Liver (tissue), 9 donors: Measurements from ENCODE around the gene ENTR1. TPM values are rescaled to one million over a fixed set of nuclear protein-coding genes. Genes with fewer than 3 reads are reported as not detected.

Experiments
- DNase-seq: peaks from one replicate; pipeline ENCODE4 v3.0.0-alpha.2; 2017; ENCODE audit warnings: low spot score
- H3K27ac ChIP-seq, 2 donors: one replicate each; pipeline ENCODE4 v1.7.0; 2013; ENCODE audit warnings: inconsistent platforms in 2 of 2, low read length in 2 of 2, control low read depth in 1 of 2, low read depth in 1 of 2, mild to moderate bottlenecking in 1 of 2
- H3K27me3 ChIP-seq, 4 donors: one replicate each; pipeline versions ENCODE4 v1.6.1 to v1.7.0; 2013; ENCODE audit warnings: low read length in 3 of 4, inconsistent platforms in 1 of 4, mild to moderate bottlenecking in 1 of 4, moderate library complexity in 1 of 4; ENCODE audit not compliant: control insufficient read depth in 4 of 4, insufficient read depth in 4 of 4
- H3K36me3 ChIP-seq, 4 donors: one replicate each; pipeline versions ENCODE4 v1.6.1 to v1.7.0; 2013; ENCODE audit warnings: low read length in 3 of 4, mild to moderate bottlenecking in 3 of 4, low read depth in 1 of 4, moderate library complexity in 1 of 4; ENCODE audit not compliant: control insufficient read depth in 4 of 4, insufficient read depth in 3 of 4
- H3K4me1 ChIP-seq, 4 donors: one replicate each; pipeline versions ENCODE4 v1.6.1 to v1.7.0; 2013; ENCODE audit warnings: low read length in 3 of 4, mild to moderate bottlenecking in 3 of 4, moderate library complexity in 1 of 4; ENCODE audit not compliant: control insufficient read depth in 4 of 4, insufficient read depth in 4 of 4
- H3K4me3 ChIP-seq, 3 donors: one replicate each; pipeline versions ENCODE4 v1.6.1 to v1.7.0; 2013; ENCODE audit warnings: low read length in 3 of 3, control low read depth in 1 of 3, low read depth in 1 of 3, mild to moderate bottlenecking in 1 of 3
- H3K9ac ChIP-seq, 2 donors: one replicate each; pipeline ENCODE4 v1.7.0; 2013; ENCODE audit warnings: low read length in 2 of 2, mild to moderate bottlenecking in 2 of 2, moderate library complexity in 2 of 2, control low read depth in 1 of 2, low read depth in 1 of 2
- H3K9me3 ChIP-seq, 4 donors: one replicate each; pipeline versions ENCODE4 v1.6.1 to v1.7.0; 2013; ENCODE audit warnings: low read length in 3 of 4; ENCODE audit not compliant: control insufficient read depth in 4 of 4
- ATF3 ChIP-seq: IDR thresholded peaks from 2 replicates; pipeline ENCODE4 v1.6.1; 2016; ENCODE audit warnings: antibody characterized with exemption
- CTCF ChIP-seq: fragments of 150-350 bp; IDR thresholded peaks from 2 replicates; pipeline ENCODE4 v1.5.1; 2017; ENCODE audit warnings: improper control_type of control experiment, low read depth, low read length; ENCODE audit not compliant: missing input control
- EGR1 ChIP-seq, 2 donors: IDR thresholded peaks; 2 replicates each; pipeline ENCODE4 v1.6.1; 2016 to 2018; ENCODE audit warnings: antibody characterized with exemption in 2 of 2, low read depth in 2 of 2
- FOXA1 ChIP-seq: IDR thresholded peaks from 2 replicates; pipeline ENCODE4 v1.6.1; 2016; ENCODE audit warnings: antibody characterized with exemption
- FOXA2 ChIP-seq: IDR thresholded peaks from 2 replicates; pipeline ENCODE4 v1.6.1; 2016; ENCODE audit warnings: antibody characterized with exemption
- GABPA ChIP-seq, 2 donors: IDR thresholded peaks in 1 of 2; conservative IDR thresholded peaks in 1 of 2; 2 replicates each; pipeline ENCODE4 v1.6.1; 2016; ENCODE audit warnings: antibody characterized with exemption in 2 of 2, mild to moderate bottlenecking in 1 of 2, moderate library complexity in 1 of 2
- HNF4A ChIP-seq, 2 donors: conservative IDR thresholded peaks; 2 replicates each; pipeline ENCODE4 v1.6.1; 2016; ENCODE audit warnings: antibody characterized with exemption in 2 of 2, mild to moderate bottlenecking in 2 of 2
- HNF4G ChIP-seq: IDR thresholded peaks from 2 replicates; pipeline ENCODE4 v1.6.1; 2016; ENCODE audit warnings: antibody characterized with exemption
- JUND ChIP-seq, 2 donors: IDR thresholded peaks; 2 replicates each; pipeline ENCODE4 v1.6.1; 2016; ENCODE audit warnings: antibody characterized with exemption in 2 of 2
- NR2F2 ChIP-seq: IDR thresholded peaks from 2 replicates; pipeline ENCODE4 v1.6.1; 2016; ENCODE audit warnings: antibody characterized with exemption
- RAD21 ChIP-seq, 2 donors: IDR thresholded peaks; 2 replicates each; pipeline ENCODE4 v1.6.1; 2016; ENCODE audit warnings: antibody characterized with exemption in 2 of 2, mild to moderate bottlenecking in 2 of 2
- REST ChIP-seq: IDR thresholded peaks from 2 replicates; pipeline ENCODE4 v1.6.1; 2016; ENCODE audit warnings: antibody characterized with exemption, mild to moderate bottlenecking
- RXRA ChIP-seq, 2 donors: IDR thresholded peaks; 2 replicates each; pipeline ENCODE4 v1.6.1; 2017 to 2018; ENCODE audit warnings: antibody characterized with exemption in 2 of 2, mild to moderate bottlenecking in 1 of 2
- SP1 ChIP-seq: IDR thresholded peaks from 2 replicates; pipeline ENCODE4 v1.6.1; 2018; ENCODE audit warnings: antibody characterized with exemption, mild to moderate bottlenecking
- TAF1 ChIP-seq: conservative IDR thresholded peaks from 2 replicates; pipeline ENCODE4 v1.6.1; 2016; ENCODE audit warnings: antibody characterized with exemption, mild to moderate bottlenecking
- YY1 ChIP-seq: IDR thresholded peaks from 2 replicates; pipeline ENCODE4 v1.6.1; 2016; ENCODE audit warnings: antibody characterized with exemption, mild to moderate bottlenecking
- ZBTB33 ChIP-seq: IDR thresholded peaks from 2 replicates; pipeline ENCODE4 v1.6.1; 2016; ENCODE audit warnings: antibody characterized with exemption
- WGBS: extraction: QIAGEN DNeasy Blood & Tissue Kit; methylation state at CpG from one replicate; pipeline ENCODE4 v1.1.7; 2013; 5-methylcytosine and 5-hydroxymethylcytosine counted together
- polyA plus RNA-seq, 2 donors: library from polyadenylated mRNA; stranded (reverse) in 1 of 2; unstranded in 1 of 2; fragments of 200-250 nt in 1 of 2; fragments of >200 nt in 1 of 2; fragmentation: Nextera tagmentation in 1 of 2; extraction: Ambion mirVana in 1 of 2; gene quantifications; one replicate each; pipeline versions ENCODE4 v1.2.1 to v1.2.3, GENCODE V29; 2013 to 2015
- total RNA-seq, 2 donors: library from RNA; depleted of rRNA; stranded (reverse); fragments of >200 nt; gene quantifications; one replicate each; pipeline ENCODE4 v1.2.3, GENCODE V29; 2014
- donor health status: healthy.
- donor health status: healthy.
- donor health status: healthy.
- donor health status: healthy.
- donor health status: healthy.

Gene ENTR1
- total and polyA plus RNA-seq, 4 donors, result 11.0 to 28.1 (median 19.1) TPM

GRCh38 chr9:136448655-136449054 is 38.2 kb upstream of the ENTR1 start:
- 94% methylated on average over 3 of the region's 3 CpGs for WGBS
- H3K4me3 ChIP-seq, result no peak overlapping the region
- no peaks in the 10 kb centered on the region for H3K27me3 ChIP-seq
- TF ChIP-seq RAD21 (IDR thresholded peaks at IDR 0.05) (no peak), HNF4A (conservative IDR thresholded peaks at IDR 0.05) (no peak), FOXA2 (no peak), ATF3 (no peak), GABPA (IDR thresholded peaks at IDR 0.05 in 1 of 2, conservative IDR thresholded peaks at IDR 0.05 in 1 of 2) (no peak), NR2F2 (no peak), HNF4G (no peak), FOXA1 (no peak)
- H3K9ac ChIP-seq, result no peak overlapping the region
- no peaks in the 10 kb centered on the region for H3K9me3 ChIP-seq
- H3K27ac ChIP-seq, result no peak overlapping the region
- no peaks in the 10 kb centered on the region for H3K4me1 ChIP-seq
- no peak for DNase-seq
- H3K36me3 ChIP-seq, result peaks cover 26 to 86% (median 73%) of the 10 kb centered on the region in 4 donors

GRCh38 chr9:136447173-136447778 is 36.9 kb upstream of the ENTR1 start:
- 95% methylated on average over 27 of the region's 27 CpGs for WGBS
- Histone ChIP-seq H3K27ac (no peak overlapping the region), H3K27me3 (no peaks in the 10 kb centered on the region), H3K9ac (no peak overlapping the region), H3K9me3 (no peaks in the 10 kb centered on the region), H3K4me3 (no peak overlapping the region), H3K4me1 (peaks cover 2 to 11% (median 9%) of the 10 kb centered on the region in 4 donors), H3K36me3 (peaks cover 32 to 92% (median 72%) of the 10 kb centered on the region in 4 donors)
- no peak for DNase-seq
- TF ChIP-seq ATF3 (no peak), REST (no peak), RXRA (IDR thresholded peaks at IDR 0.05) (no peak), FOXA2 (no peak), HNF4G (no peak), EGR1 (IDR thresholded peaks at IDR 0.05; ENCODE audit: low read depth in 2 of 2) (no peak), JUND (IDR thresholded peaks at IDR 0.05) (no peak)

GRCh38 chr9:136445799-136446198 is 35.4 kb upstream of the ENTR1 start:
- Histone ChIP-seq H3K27ac (no peak overlapping the region), H3K36me3 (peaks cover 28 to 87% (median 63%) of the 10 kb centered on the region in 4 donors), H3K4me3 (no peak overlapping the region), H3K9ac (no peak overlapping the region), H3K27me3 (no peaks in the 10 kb centered on the region), H3K4me1 (peaks cover 3 to 26% (median 23%) of the 10 kb centered on the region in 4 donors), H3K9me3 (no peaks in the 10 kb centered on the region)
- no peak for DNase-seq
- 87% methylated on average over 7 of the region's 7 CpGs for WGBS
- TF ChIP-seq JUND (IDR thresholded peaks at IDR 0.05) (no peak), HNF4A (conservative IDR thresholded peaks at IDR 0.05) (no peak), FOXA1 (no peak), ATF3 (no peak), GABPA (IDR thresholded peaks at IDR 0.05 in 1 of 2, conservative IDR thresholded peaks at IDR 0.05 in 1 of 2) (no peak), RXRA (IDR thresholded peaks at IDR 0.05) (no peak), FOXA2 (no peak), TAF1 (no peak), YY1 (no peak), ZBTB33 (no peak), HNF4G (no peak), NR2F2 (no peak), CTCF (no peak), EGR1 (IDR thresholded peaks at IDR 0.05; ENCODE audit: low read depth in 2 of 2) (no peak), SP1 (no peak)
